HFFc6 (cell line): Measurements from ENCODE around the gene RUNDC3A. TPM values are rescaled to one million over a fixed set of nuclear protein-coding genes. Genes with fewer than 3 reads are reported as not detected.

ENCODE experiments used
- DNase-seq: peaks from one replicate; pipeline ENCODE4 v3.0.0-alpha.2; 2018
- H3K27ac Mint-ChIP-seq: 2 replicates; pipeline ENCODE4 v1.8.0; 2020; ENCODE audit warnings: mild to moderate bottlenecking, mixed read lengths
- H3K27me3 Mint-ChIP-seq: 2 replicates; pipeline ENCODE4 v1.8.0; 2021; ENCODE audit warnings: mild to moderate bottlenecking, moderate library complexity, mixed read lengths; ENCODE audit not compliant: insufficient read depth
- H3K36me3 Mint-ChIP-seq: 2 replicates; pipeline ENCODE4 v1.8.0; 2021; ENCODE audit warnings: low read depth, mixed read lengths
- H3K4me1 Mint-ChIP-seq: 2 replicates; pipeline ENCODE4 v1.8.0; 2020; ENCODE audit warnings: low read depth, mixed read lengths
- H3K4me3 Mint-ChIP-seq: 2 replicates; pipeline ENCODE4 v1.8.0; 2020; ENCODE audit warnings: mild to moderate bottlenecking, moderate library complexity, mixed read lengths
- H3K9me3 Mint-ChIP-seq: 2 replicates; pipeline ENCODE4 v1.8.0; 2020; ENCODE audit warnings: mild to moderate bottlenecking, mixed read lengths
- total RNA-seq, 6 experiments: library from RNA; stranded (reverse); fragmentation: NEBNext Ultra II Directional; extraction: Animal tissue kit (Norgen Biotek cat#: 25700); gene quantifications; 2 replicates in 1 of 6; 3 replicates in 5 of 6; pipeline ENCODE4 v1.2.3, GENCODE V29; 2021
- TF ChIP-seq, protein P1 (sequence below): fragments of 200-600 bp; sonication (generic); IDR thresholded peaks from 2 replicates; pipeline ENCODE4 v1.5.0; 2021; ENCODE audit warnings: antibody characterized with exemption, mild to moderate bottlenecking

The RUNDC3A gene
- total RNA-seq, 6 experiments from 2014 or later, result 0.17 TPM; not detected in 5

DNA sequence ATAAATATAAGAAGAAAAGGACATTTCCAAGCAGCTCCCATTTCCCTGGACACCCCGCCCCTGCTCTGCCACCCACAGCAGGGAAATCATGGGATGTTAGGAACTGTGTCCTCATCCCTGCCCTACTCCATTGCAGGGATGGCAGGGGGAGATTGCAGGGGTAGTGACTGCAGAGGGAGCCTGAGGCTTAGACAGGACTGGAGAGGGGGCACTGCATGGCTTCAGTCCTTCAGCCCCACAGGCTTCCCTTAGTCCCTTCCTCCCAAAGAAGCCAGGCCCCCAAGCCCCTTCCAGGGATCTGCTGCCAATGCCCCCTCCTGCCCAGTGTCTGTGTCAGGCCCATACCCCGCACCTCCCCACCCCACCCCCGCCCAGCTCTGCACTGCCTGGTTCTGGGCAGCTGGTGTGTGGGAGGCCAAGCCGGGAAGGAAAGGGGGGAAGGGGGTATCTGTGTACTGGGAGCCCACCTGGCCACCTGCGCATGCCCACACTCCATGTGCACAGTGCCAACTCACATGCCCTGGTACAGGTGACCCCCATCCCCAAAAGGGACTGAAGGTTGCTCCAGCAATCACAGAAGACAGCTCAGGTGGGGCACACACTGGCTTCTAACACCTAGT lies 3.3 kb downstream of the RUNDC3A start:
- no peak overlapping the region for H3K4me3 Mint-ChIP-seq
- no peaks in the 10 kb centered on the region for H3K36me3 Mint-ChIP-seq
- peaks cover 49% of the 10 kb centered on the region for H3K27me3 Mint-ChIP-seq

DNA sequence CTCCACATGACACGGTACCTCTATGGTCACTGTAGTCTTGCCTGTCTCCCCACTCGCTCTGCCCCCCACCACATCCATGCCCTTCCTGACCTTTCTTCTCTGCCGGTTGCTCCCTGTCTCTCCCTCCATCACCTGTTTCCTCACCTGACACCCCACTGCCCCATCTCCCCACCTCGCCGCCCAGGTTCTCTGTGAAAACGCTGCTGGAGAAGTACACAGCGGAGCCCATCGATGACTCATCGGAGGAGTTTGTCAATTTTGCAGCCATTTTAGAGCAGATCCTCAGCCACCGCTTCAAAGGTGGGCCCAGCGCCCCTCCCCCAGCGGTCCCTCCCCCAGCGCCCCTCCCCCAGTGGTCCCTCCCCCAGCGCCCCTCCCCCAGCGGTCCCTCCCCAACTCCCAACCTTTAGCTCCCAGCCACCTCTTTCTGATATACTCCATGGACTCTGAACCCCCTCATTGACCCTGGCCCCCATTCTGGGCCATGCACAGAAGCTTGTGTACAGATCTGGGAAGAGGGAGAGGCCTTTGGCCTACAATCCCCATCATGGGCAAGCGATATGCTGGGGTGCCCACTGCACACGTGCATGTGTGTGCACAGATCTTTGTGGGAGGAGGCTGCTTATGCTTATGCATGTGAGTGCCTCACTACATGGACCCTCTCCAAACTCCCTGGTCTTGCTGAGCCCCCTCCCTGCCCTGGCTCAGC lies 4.1 kb downstream of the RUNDC3A start:
- Mint-ChIP-seq H3K4me1 (no peaks in the 10 kb centered on the region), H3K4me3 (no peak overlapping the region), H3K36me3 (no peaks in the 10 kb centered on the region), H3K27me3 (peaks cover 47% of the 10 kb centered on the region), H3K9me3 (no peaks in the 10 kb centered on the region), H3K27ac (no peak overlapping the region)
- DNase-seq, result no peak
- TF ChIP-seq, protein P1, sequence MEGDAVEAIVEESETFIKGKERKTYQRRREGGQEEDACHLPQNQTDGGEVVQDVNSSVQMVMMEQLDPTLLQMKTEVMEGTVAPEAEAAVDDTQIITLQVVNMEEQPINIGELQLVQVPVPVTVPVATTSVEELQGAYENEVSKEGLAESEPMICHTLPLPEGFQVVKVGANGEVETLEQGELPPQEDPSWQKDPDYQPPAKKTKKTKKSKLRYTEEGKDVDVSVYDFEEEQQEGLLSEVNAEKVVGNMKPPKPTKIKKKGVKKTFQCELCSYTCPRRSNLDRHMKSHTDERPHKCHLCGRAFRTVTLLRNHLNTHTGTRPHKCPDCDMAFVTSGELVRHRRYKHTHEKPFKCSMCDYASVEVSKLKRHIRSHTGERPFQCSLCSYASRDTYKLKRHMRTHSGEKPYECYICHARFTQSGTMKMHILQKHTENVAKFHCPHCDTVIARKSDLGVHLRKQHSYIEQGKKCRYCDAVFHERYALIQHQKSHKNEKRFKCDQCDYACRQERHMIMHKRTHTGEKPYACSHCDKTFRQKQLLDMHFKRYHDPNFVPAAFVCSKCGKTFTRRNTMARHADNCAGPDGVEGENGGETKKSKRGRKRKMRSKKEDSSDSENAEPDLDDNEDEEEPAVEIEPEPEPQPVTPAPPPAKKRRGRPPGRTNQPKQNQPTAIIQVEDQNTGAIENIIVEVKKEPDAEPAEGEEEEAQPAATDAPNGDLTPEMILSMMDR, result no peak

More for the DNA sequence above, 3.3 kb downstream of the RUNDC3A start:
- Mint-ChIP-seq H3K27ac (no peak overlapping the region), H3K9me3 (no peaks in the 10 kb centered on the region), H3K4me1 (no peaks in the 10 kb centered on the region)
- TF ChIP-seq, protein P1, result no peak
- DNase-seq, result no peak

DNA sequence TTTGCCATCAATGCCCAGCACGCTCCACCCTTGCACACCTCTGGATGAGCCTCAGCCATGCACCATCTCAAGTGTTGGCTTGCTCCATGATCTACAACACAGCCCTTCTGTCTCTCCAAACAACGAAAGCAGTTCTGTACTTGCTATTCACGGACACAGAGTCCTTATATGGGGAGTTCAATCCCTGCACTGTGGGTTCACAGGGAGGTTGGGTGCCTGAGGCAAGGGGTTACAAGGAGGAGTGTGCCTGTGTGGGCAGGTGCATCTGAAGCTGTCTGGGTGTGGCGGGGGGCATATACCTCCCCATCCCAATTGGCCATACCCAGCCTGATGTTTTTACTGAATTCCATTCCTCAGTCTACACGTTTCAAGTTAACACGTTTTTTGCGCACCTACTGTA lies 5.6 kb downstream of the RUNDC3A start:
- DNase-seq, result no peak
- H3K27me3 Mint-ChIP-seq, result peaks cover 50% of the 10 kb centered on the region
- TF ChIP-seq, protein P1, result no peak

DNA sequence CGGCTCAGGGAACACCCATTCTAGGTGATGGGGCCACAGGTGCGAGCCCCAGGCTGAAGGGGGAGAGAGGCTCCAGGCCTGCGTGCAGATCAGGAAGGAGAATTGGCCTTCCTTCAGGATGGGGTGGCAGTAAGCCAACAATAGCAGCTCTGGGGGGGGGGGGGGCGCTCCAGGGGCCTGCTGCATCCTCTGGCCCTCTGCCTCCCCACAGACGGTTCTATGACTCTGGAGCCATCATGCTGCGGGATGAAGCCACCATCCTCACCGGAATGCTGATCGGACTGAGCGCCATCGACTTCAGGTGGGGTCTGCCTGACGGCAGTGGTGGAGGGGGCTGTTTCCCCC lies 6.1 kb downstream of the RUNDC3A start:
- H3K4me3 Mint-ChIP-seq, result no peak overlapping the region
- peaks cover 47% of the 10 kb centered on the region for H3K27me3 Mint-ChIP-seq
- TF ChIP-seq, protein P1, result no peak
- peaks cover 5% of the 10 kb centered on the region; the same call in 1 of the 2 replicates for H3K36me3 Mint-ChIP-seq
- no peaks in the 10 kb centered on the region for H3K9me3 Mint-ChIP-seq
- no peaks in the 10 kb centered on the region for H3K4me1 Mint-ChIP-seq
- DNase-seq, result no peak
- no peak overlapping the region for H3K27ac Mint-ChIP-seq

More for the DNA sequence above, 5.6 kb downstream of the RUNDC3A start:
- Mint-ChIP-seq H3K9me3 (no peaks in the 10 kb centered on the region), H3K27ac (no peak overlapping the region), H3K36me3 (no peaks in the 10 kb centered on the region), H3K4me1 (no peaks in the 10 kb centered on the region), H3K4me3 (no peak overlapping the region)

DNA sequence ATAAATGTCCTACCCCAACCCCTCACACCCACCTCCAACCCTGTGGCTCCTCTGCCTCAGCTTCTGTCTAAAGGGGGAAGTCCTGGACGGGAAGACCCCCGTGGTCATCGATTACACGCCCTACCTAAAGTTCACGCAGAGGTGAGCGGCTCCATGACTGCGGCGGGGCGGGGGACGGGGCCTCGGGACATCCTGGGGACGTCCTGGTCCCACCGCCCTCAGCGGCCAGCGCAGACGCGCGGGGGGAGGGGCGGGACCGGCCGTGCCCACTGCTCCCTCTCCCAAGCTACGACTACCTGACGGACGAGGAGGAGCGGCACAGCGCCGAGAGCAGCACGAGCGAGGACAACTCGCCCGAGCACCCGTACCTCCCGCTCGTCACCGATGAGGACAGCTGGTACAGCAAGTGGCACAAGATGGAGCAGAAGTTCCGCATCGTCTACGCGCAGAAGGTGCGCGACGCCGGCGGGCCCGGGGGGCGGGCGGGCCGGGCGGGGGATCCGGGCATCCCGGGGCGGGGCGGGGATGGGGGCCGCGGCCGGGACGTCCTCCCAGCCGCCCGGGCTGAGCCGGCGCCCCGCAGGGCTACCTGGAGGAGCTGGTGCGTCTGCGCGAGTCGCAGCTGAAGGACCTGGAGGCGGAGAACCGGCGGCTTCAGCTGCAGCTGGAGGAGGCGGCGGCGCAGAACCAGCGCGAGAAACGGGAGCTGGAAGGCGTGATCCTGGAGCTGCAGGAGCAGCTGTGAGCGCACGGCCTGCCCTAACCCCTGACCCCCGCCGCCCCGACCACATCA lies 6.7 kb downstream of the RUNDC3A start:
- Mint-ChIP-seq H3K4me3 (peak overlapping the region; percentile 0; the same call in 1 of the 2 replicates), H3K27ac (no peak overlapping the region), H3K36me3 (peaks cover 7% of the 10 kb centered on the region; the same call in 1 of the 2 replicates), H3K27me3 (peaks cover 47% of the 10 kb centered on the region), H3K9me3 (no peaks in the 10 kb centered on the region), H3K4me1 (no peaks in the 10 kb centered on the region)
- TF ChIP-seq, protein P1, result no peak
- DNase-seq, result no peak
